ENCODE data around the gene TMEM184C.

TMEM184C gene

DNA sequence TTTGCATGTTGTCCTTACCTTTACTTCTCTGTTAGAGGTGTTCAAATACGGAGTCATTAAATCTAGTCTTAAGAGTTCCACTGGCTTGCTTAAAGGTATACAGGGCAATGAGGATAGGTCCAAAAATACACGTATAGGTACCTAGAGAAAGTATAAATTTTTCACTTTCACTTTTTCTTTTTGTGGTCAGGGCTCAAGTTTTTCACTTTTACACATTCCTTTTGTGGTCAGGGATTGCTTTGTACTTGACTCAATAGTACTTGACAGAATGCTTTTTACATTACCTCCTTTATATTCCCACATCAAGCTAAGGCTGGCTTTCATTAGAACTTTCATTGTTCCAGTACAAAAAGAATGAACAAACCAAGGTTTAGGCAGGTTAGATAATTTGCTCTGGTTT, 21.7 kb downstream of the TMEM184C start:
- Histone ChIP-seq H3K4me1 (ENCODE audit: insufficient read depth, low read length, poor library complexity, severe bottlenecking) (no peaks in the 10 kb centered on the region), H4K20me1 (ENCODE audit: insufficient read depth, low read length, poor library complexity, severe bottlenecking) (no peaks in the 10 kb centered on the region), H3K9me3 (ENCODE audit: insufficient read depth, low read depth, low read length) (no peaks in the 10 kb centered on the region), H3K36me3 (ENCODE audit: insufficient read depth, low read length) (peaks cover 69% of the 10 kb centered on the region), H3F3A (ENCODE audit: low read depth) (no peaks in the 10 kb centered on the region; the same call in 1 of the 2 replicates), H3K9me2 (replicated peaks; ENCODE audit: low read depth, low read length) (no peaks in the 10 kb centered on the region), H3K79me2 (ENCODE audit: insufficient read depth, low read length) (peaks cover 4% of the 10 kb centered on the region; the same call in 1 of the 2 replicates), H2AFZ (ENCODE audit: low read length) (no peak overlapping the region), H3K9ac (ENCODE audit: low read depth, low read length, poor library complexity, severe bottlenecking) (no peak overlapping the region), H3K27me3 (ENCODE audit: insufficient read depth, low read length, poor library complexity, severe bottlenecking) (no peaks in the 10 kb centered on the region), H3K4me2 (ENCODE audit: low read depth, low read length, poor library complexity, severe bottlenecking) (no peak overlapping the region), H3K4me3 (ENCODE audit: low read length, poor library complexity, severe bottlenecking) (no peak overlapping the region)
- no peak for TF ChIP-seq EZH2phosphoT487 (IDR thresholded peaks at IDR 0.05; ENCODE audit: borderline replicate concordance)
- no peak for TF ChIP-seq CTCF (conservative IDR thresholded peaks at IDR 0.05; ENCODE audit: low read length)

DNA sequence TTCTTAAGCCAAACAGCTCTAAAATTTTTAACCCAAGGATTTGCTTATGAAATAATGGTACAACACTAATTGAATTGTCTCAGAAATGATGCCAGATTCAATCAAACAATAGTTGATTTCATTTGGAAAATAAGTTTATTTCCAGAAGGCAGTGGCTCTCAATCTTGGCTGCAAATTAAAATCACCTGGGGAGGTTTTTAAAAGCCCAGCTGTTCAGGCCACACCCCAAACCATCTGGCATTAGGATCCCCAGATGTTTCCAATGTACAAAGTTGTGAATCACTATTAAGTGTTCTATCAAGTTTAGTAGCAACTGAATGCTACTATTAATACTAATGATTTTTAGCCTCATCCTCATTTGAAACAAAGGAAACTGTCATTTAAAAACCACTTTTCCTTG, 22.2 kb downstream of the TMEM184C start:
- no peaks in the 10 kb centered on the region; the same call in 1 of the 2 replicates for H3F3A ChIP-seq (ENCODE audit: low read depth)
- TF ChIP-seq EZH2phosphoT487 (IDR thresholded peaks at IDR 0.05; ENCODE audit: borderline replicate concordance) = no peak
- no peak for TF ChIP-seq CTCF (conservative IDR thresholded peaks at IDR 0.05; ENCODE audit: low read length)
- H4K20me1 ChIP-seq (ENCODE audit: insufficient read depth, low read length, poor library complexity, severe bottlenecking) = no peaks in the 10 kb centered on the region
- no peaks in the 10 kb centered on the region for H3K9me2 ChIP-seq (replicated peaks; ENCODE audit: low read depth, low read length)
- H3K4me1 ChIP-seq (ENCODE audit: insufficient read depth, low read length, poor library complexity, severe bottlenecking) = no peaks in the 10 kb centered on the region
- H3K9me3 ChIP-seq (ENCODE audit: insufficient read depth, low read depth, low read length) = no peaks in the 10 kb centered on the region
- peaks cover 66% of the 10 kb centered on the region for H3K36me3 ChIP-seq (ENCODE audit: insufficient read depth, low read length)
- peaks cover 6% of the 10 kb centered on the region; the same call in 1 of the 2 replicates for H3K79me2 ChIP-seq (ENCODE audit: insufficient read depth, low read length)
- no peak overlapping the region for H3K4me2 ChIP-seq (ENCODE audit: low read depth, low read length, poor library complexity, severe bottlenecking)
- H3K4me3 ChIP-seq (ENCODE audit: low read length, poor library complexity, severe bottlenecking) = no peak overlapping the region
- H3K27me3 ChIP-seq (ENCODE audit: insufficient read depth, low read length, poor library complexity, severe bottlenecking) = no peaks in the 10 kb centered on the region
- H3K9ac ChIP-seq (ENCODE audit: low read depth, low read length, poor library complexity, severe bottlenecking) = no peak overlapping the region
- no peak overlapping the region for H2AFZ ChIP-seq (ENCODE audit: low read length)

GRCh38 chr4:147640331-147640730, 23.1 kb downstream of the TMEM184C start:
- Histone ChIP-seq H3K36me3 (ENCODE audit: insufficient read depth, low read length) (peaks cover 64% of the 10 kb centered on the region), H3K9me3 (ENCODE audit: insufficient read depth, low read depth, low read length) (no peaks in the 10 kb centered on the region), H3F3A (ENCODE audit: low read depth) (no peaks in the 10 kb centered on the region; the same call in 1 of the 2 replicates), H2AFZ (ENCODE audit: low read length) (no peak overlapping the region), H3K79me2 (ENCODE audit: insufficient read depth, low read length) (peaks cover 11% of the 10 kb centered on the region; the same call in 1 of the 2 replicates), H3K4me1 (ENCODE audit: insufficient read depth, low read length, poor library complexity, severe bottlenecking) (no peaks in the 10 kb centered on the region), H4K20me1 (ENCODE audit: insufficient read depth, low read length, poor library complexity, severe bottlenecking) (no peaks in the 10 kb centered on the region), H3K9ac (ENCODE audit: low read depth, low read length, poor library complexity, severe bottlenecking) (no peak overlapping the region), H3K9me2 (replicated peaks; ENCODE audit: low read depth, low read length) (no peaks in the 10 kb centered on the region), H3K4me3 (ENCODE audit: low read length, poor library complexity, severe bottlenecking) (no peak overlapping the region), H3K4me2 (ENCODE audit: low read depth, low read length, poor library complexity, severe bottlenecking) (no peak overlapping the region), H3K27me3 (ENCODE audit: insufficient read depth, low read length, poor library complexity, severe bottlenecking) (no peaks in the 10 kb centered on the region)
- TF ChIP-seq EZH2phosphoT487 (IDR thresholded peaks at IDR 0.05; ENCODE audit: borderline replicate concordance) (no peak), CTCF (conservative IDR thresholded peaks at IDR 0.05; ENCODE audit: low read length) (no peak)

Data from Loucy (cell line).